Uterus (tissue), 4 donors: ENCODE data around the gene GATAD2A. TPM values are rescaled to one million over a fixed set of nuclear protein-coding genes. Genes with fewer than 3 reads are reported as not detected.

ENCODE experiments used
- DNase-seq, 2 donors: peaks; one replicate each; pipeline ENCODE4 v3.0.0-alpha.2; 2019 to 2020
- H3K27ac ChIP-seq, 2 donors: fragments of 200-600 bp; sonication (generic); 1 replicate in 1 of 2; 2 replicates in 1 of 2; pipeline ENCODE4 v1.5.1; 2016 to 2018
- H3K27me3 ChIP-seq, 2 donors: fragments of 200-600 bp; sonication (generic); one replicate each; pipeline ENCODE4 v1.5.1; 2018 to 2019; ENCODE audit warnings: control low read depth in 1 of 2
- H3K36me3 ChIP-seq, 2 donors: fragments of 200-600 bp; sonication (generic); one replicate each; pipeline ENCODE4 v1.5.1; 2019; ENCODE audit warnings: control low read depth in 1 of 2
- H3K4me1 ChIP-seq, 2 donors: fragments of 200-600 bp; sonication (generic); one replicate each; pipeline ENCODE4 v1.5.1; 2018 to 2019; ENCODE audit warnings: control low read depth in 1 of 2
- H3K4me3 ChIP-seq, 2 donors: fragments of 200-600 bp; sonication (generic); 1 replicate in 1 of 2; 2 replicates in 1 of 2; pipeline ENCODE4 v1.5.1; 2018 to 2019; ENCODE audit warnings: mild to moderate bottlenecking in 1 of 2
- H3K9me3 ChIP-seq, 2 donors: fragments of 200-600 bp; sonication (generic); one replicate each; pipeline ENCODE4 v1.5.1; 2019; ENCODE audit warnings: control low read depth in 1 of 2
- CTCF ChIP-seq, 4 experiments: fragments of 200-600 bp in 2 of 4; fragments of 450-650 bp in 2 of 4; sonication (generic) in 2 of 4; IDR thresholded peaks; one replicate each; pipeline ENCODE4 v1.5.1; 2016 to 2019; ENCODE audit warnings: antibody characterized with exemption in 4 of 4, mild to moderate bottlenecking in 2 of 4, moderate library complexity in 1 of 4
- POLR2A ChIP-seq, 2 donors: fragments of 450-650 bp; IDR thresholded peaks; one replicate each; pipeline ENCODE4 v1.6.1; 2016; ENCODE audit warnings: antibody characterized with exemption in 2 of 2, mild to moderate bottlenecking in 1 of 2, moderate library complexity in 1 of 2
- intact Hi-C: fragments of 100-400 bp; cut with DNase I; formaldehyde crosslinking; loops from one replicate; pipeline ENCODE4 v1.15.1; 2023; ENCODE audit warnings: low total_unique reads
- microRNA counts, 2 donors: library from miRNA; unstranded; fragments of <30 nt; microRNA quantifications; one replicate each; lab custom pipeline; 2016 to 2017
- microRNA-seq: library from miRNA; unstranded; fragments of <30 nt; microRNA quantifications from one replicate; pipeline ENCODE4, GENCODE V29; 2016; ENCODE audit warnings: borderline microRNAs expressed, borderline replicate concordance
- small RNA-seq: library from RNA; depleted of rRNA; stranded (forward); fragments of <200 nt; gene quantifications from one replicate; pipeline ENCODE3, GENCODE V24; 2016
- total RNA-seq, 4 donors: library from RNA; depleted of rRNA in 3 of 4; stranded (reverse); fragments of >200 nt in 3 of 4; gene quantifications; one replicate each; pipeline versions ENCODE4 v1.1.0 to v1.2.4, GENCODE V29; 2014 to 2023
- donor health status: DM: yes; HTN: yes; CAD: no.

The GATAD2A gene
- total RNA-seq, 4 donors from 2014 or later, result 9.7 to 65.1 (median 22.3) TPM

GRCh38 chr19:19554074-19555023 is 148.9 kb downstream of the GATAD2A start:
- intact Hi-C loops, result no loop called here
- peaks cover 0 to 6% of the 10 kb centered on the region in 2 donors for H3K27me3 ChIP-seq
- DNase-seq, result no peak
- H3K4me3 ChIP-seq, result no peak overlapping the region
- no peak overlapping the region for H3K27ac ChIP-seq
- TF ChIP-seq POLR2A (IDR thresholded peaks at IDR 0.05), result no peak
- peak in 3 of 4 experiments; percentile 24 to 37 (median 28) for TF ChIP-seq CTCF (IDR thresholded peaks at IDR 0.05)
- H3K36me3 ChIP-seq, result no peaks in the 10 kb centered on the region
- H3K4me1 ChIP-seq, result no peaks in the 10 kb centered on the region
- no peaks in the 10 kb centered on the region for H3K9me3 ChIP-seq

GRCh38 chr19:19558055-19558454 is 152.6 kb downstream of the GATAD2A start:
- Histone ChIP-seq H3K9me3 (no peaks in the 10 kb centered on the region), H3K27me3 (no peaks in the 10 kb centered on the region), H3K4me1 (no peaks in the 10 kb centered on the region), H3K27ac (no peak overlapping the region), H3K36me3 (no peaks in the 10 kb centered on the region), H3K4me3 (no peak overlapping the region)
- no peak for TF ChIP-seq POLR2A (IDR thresholded peaks at IDR 0.05)
- intact Hi-C loops, result no loop called here
- DNase-seq, result no peak

MicroRNA genes within 50 kb of the gene (microRNA counts, 767-probe panel; counts per million panel counts)
- 0 counts per million in 2 donors for microRNA hsa-miR-640 (lab: Ali Mortazavi, UCI)

Small RNAs within 50 kb of the gene (microRNA-seq; reads per million reads assigned to microRNA genes)
- not detected for gene MIR640

Small RNAs within 50 kb of the gene (small RNA-seq; reads per million reads assigned to genes)
- gene MIR640, result not detected

Other genes starting within 250 kb of the GATAD2A start
- 1 to 10 TPM in 1 of 4 donors, under 1 TPM in 1, not detected in 2; 0.55 to 2.0 TPM for gene MEF2B, start 235.4 kb upstream of the GATAD2A start, total RNA-seq
- gene BORCS8, start 213.5 kb upstream of the GATAD2A start, total RNA-seq, result 10 to 100 TPM in 1 of 4 donors, 1 to 10 TPM in 1, under 1 TPM in 1, not detected in 1; 0.26 to 28.4 (median 4.0) TPM
- gene RFXANK, start 213.4 kb upstream of the GATAD2A start, total RNA-seq, result 10 to 100 TPM; 24.4 to 60.2 (median 53.8) TPM
- 10 to 100 TPM in 2 of 4 donors, 1 to 10 TPM in 1, under 1 TPM in 1; 0.77 to 16.0 (median 8.5) TPM for gene NR2C2AP, start 202.3 kb upstream of the GATAD2A start, total RNA-seq
- gene NCAN, start 193.7 kb upstream of the GATAD2A start, total RNA-seq, result under 1 TPM in 1 of 4 donors, not detected in 3; 0.21 TPM
- under 1 TPM in 1 of 4 donors, not detected in 3; 0.88 TPM for gene TM6SF2, start 132.4 kb upstream of the GATAD2A start, total RNA-seq
- gene SUGP1, start 85.2 kb upstream of the GATAD2A start, total RNA-seq, result 10 to 100 TPM in 2 of 4 donors, 1 to 10 TPM in 2; 9.5 to 43.6 (median 14.0) TPM
- gene MAU2, start 84.8 kb upstream of the GATAD2A start, total RNA-seq, result 10 to 100 TPM; 32.4 to 87.6 (median 70.0) TPM
- gene TSSK6, start 109.9 kb downstream of the GATAD2A start, total RNA-seq, result 1 to 10 TPM in 2 of 4 donors, not detected in 2; 1.3 to 2.0 TPM
- 100 to 1,000 TPM in 1 of 4 donors, 10 to 100 TPM in 3; 28.6 to 204 (median 60.9) TPM for gene NDUFA13, start 110.5 kb downstream of the GATAD2A start, total RNA-seq
- gene YJEFN3, start 123.2 kb downstream of the GATAD2A start, total RNA-seq, result 1 to 10 TPM in 3 of 4 donors, not detected in 1; 1.5 to 6.8 (median 2.9) TPM
- gene CILP2, start 132.6 kb downstream of the GATAD2A start, total RNA-seq, result 1 to 10 TPM in 1 of 4 donors, under 1 TPM in 1, not detected in 2; 0.15 to 1.2 TPM
- gene PBX4, start 213.0 kb downstream of the GATAD2A start, total RNA-seq, result 1 to 10 TPM in 3 of 4 donors, not detected in 1; 1.3 to 2.8 (median 1.6) TPM
- 1 to 10 TPM in 2 of 4 donors, under 1 TPM in 1, not detected in 1; 0.59 to 5.5 (median 3.8) TPM for gene LPAR2, start 222.5 kb downstream of the GATAD2A start, total RNA-seq
- gene GMIP, start 238.0 kb downstream of the GATAD2A start, total RNA-seq, result 10 to 100 TPM in 1 of 4 donors, 1 to 10 TPM in 3; 5.6 to 10.8 (median 8.2) TPM